GM12892 (cell line): ENCODE results near the gene MRC1.

Source experiments
- POLR2A ChIP-seq: IDR thresholded peaks from 2 replicates; pipeline ENCODE4 v1.6.1; 2011; ENCODE audit warnings: low read depth, low read length, control low read depth
- POLR2AphosphoS5 ChIP-seq: IDR thresholded peaks from 2 replicates; pipeline ENCODE4 v1.6.1; 2011; ENCODE audit warnings: low read depth, low read length, control low read depth
- TAF1 ChIP-seq: IDR thresholded peaks from 2 replicates; pipeline ENCODE4 v1.6.1; 2011; ENCODE audit warnings: low read depth, mild to moderate bottlenecking, control low read depth, low read length, borderline replicate concordance

- TF ChIP-seq POLR2A: no peak
- TF ChIP-seq POLR2AphosphoS5: no peak
- TF ChIP-seq TAF1: no peak
These were observed 71.5 kb downstream of the MRC1 start for GRCh38 chr10:17880601-17881000.
